ENCODE measurements around the gene PICK1. TPM values are rescaled to one million over a fixed set of nuclear protein-coding genes. Genes with fewer than 3 reads are reported as not detected.

Gene PICK1
- total RNA-seq, 1 donor: 14.2 TPM

GRCh38 chr22:38082986-38083710, 25.9 kb downstream of the PICK1 start:
- no peak for DNase-seq (ENCODE audit: low read depth)
- TF ChIP-seq, protein P1, sequence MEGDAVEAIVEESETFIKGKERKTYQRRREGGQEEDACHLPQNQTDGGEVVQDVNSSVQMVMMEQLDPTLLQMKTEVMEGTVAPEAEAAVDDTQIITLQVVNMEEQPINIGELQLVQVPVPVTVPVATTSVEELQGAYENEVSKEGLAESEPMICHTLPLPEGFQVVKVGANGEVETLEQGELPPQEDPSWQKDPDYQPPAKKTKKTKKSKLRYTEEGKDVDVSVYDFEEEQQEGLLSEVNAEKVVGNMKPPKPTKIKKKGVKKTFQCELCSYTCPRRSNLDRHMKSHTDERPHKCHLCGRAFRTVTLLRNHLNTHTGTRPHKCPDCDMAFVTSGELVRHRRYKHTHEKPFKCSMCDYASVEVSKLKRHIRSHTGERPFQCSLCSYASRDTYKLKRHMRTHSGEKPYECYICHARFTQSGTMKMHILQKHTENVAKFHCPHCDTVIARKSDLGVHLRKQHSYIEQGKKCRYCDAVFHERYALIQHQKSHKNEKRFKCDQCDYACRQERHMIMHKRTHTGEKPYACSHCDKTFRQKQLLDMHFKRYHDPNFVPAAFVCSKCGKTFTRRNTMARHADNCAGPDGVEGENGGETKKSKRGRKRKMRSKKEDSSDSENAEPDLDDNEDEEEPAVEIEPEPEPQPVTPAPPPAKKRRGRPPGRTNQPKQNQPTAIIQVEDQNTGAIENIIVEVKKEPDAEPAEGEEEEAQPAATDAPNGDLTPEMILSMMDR (IDR thresholded peaks at IDR 0.05; ENCODE audit: insufficient read depth, low read depth, low read length): no peak
- H3K4me3 ChIP-seq (ENCODE audit: low read depth, low read length): no peak overlapping the region

DNA sequence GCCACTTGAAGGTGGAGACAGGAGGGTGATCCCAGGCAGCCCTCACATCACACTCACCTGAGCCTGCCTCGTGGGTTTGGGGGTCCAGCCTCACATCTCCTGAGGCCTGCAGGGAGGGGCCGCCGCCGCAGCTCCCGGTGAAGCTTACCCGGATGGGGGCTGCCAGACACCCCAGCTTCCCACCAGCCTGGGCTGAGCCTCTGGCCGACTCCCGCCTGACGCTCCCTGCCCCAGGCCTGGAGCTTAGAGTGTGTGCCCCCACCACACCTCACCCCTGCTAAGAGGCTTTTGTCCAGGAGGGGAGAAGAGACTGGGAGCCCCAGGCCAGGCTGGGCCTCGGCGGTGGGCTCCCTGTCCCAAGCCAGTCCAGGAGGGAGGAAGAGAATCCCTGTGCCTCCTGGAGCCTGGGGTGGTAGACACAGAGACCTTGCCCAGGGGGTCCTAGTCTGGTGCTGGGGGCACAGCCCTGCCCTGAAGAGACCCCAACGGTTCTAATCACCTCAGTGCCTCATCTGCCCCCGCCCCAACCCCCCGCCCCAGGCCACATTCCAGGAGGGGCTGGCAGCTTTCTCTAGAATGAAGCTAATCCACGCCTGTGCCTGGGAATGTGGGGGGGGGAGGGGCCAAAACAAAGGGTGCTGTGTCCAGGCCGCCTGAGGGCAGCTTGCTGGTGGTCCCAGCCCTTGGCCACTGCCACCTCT, 26.9 kb downstream of the PICK1 start, which contains the start of gene SLC16A8:
TSS of gene SLC16A8 (minus strand) at position 254 of the 701 bp plus-strand sequence. CDS start 1,311 bp downstream, outside the sequence.
- DNase-seq (ENCODE audit: low read depth): no peak
- no peak within 1 kb of the TSS for H3K4me3 ChIP-seq (ENCODE audit: low read depth, low read length)
- TF ChIP-seq, protein P1 (IDR thresholded peaks at IDR 0.05; ENCODE audit: insufficient read depth, low read depth, low read length): no peak

- TF ChIP-seq, protein P1 (IDR thresholded peaks at IDR 0.05; ENCODE audit: insufficient read depth, low read depth, low read length): no peak
- DNase-seq (ENCODE audit: low read depth): no peak
- no peak overlapping the region for H3K4me3 ChIP-seq (ENCODE audit: low read depth, low read length)
Observed at GRCh38 chr22:38085056-38085455, 27.9 kb downstream of the PICK1 start.

DNA sequence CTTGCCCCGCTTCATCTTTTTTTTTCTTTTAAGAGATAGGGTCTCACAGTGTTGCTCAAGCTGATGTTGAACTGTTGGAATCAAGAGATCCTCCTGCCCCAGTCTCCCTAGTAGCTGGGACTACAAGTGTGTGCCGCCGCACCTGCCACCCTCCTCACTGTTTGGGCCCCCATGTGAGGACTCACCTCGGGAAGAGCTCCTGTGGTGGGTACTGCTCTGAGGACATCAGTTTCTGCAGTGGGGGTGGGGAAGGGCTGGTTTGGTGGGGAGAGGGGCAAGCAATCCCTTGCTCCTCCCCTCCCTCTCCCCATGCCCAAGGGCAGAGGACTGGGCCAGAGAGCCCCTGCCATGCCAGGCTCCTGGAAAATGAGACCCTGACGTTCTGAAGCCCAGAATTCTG, 28.3 kb downstream of the PICK1 start:
- no peak for DNase-seq (ENCODE audit: low read depth)
- no peak overlapping the region for H3K4me3 ChIP-seq (ENCODE audit: low read depth, low read length)
- TF ChIP-seq, protein P1 (IDR thresholded peaks at IDR 0.05; ENCODE audit: insufficient read depth, low read depth, low read length): no peak

DNA sequence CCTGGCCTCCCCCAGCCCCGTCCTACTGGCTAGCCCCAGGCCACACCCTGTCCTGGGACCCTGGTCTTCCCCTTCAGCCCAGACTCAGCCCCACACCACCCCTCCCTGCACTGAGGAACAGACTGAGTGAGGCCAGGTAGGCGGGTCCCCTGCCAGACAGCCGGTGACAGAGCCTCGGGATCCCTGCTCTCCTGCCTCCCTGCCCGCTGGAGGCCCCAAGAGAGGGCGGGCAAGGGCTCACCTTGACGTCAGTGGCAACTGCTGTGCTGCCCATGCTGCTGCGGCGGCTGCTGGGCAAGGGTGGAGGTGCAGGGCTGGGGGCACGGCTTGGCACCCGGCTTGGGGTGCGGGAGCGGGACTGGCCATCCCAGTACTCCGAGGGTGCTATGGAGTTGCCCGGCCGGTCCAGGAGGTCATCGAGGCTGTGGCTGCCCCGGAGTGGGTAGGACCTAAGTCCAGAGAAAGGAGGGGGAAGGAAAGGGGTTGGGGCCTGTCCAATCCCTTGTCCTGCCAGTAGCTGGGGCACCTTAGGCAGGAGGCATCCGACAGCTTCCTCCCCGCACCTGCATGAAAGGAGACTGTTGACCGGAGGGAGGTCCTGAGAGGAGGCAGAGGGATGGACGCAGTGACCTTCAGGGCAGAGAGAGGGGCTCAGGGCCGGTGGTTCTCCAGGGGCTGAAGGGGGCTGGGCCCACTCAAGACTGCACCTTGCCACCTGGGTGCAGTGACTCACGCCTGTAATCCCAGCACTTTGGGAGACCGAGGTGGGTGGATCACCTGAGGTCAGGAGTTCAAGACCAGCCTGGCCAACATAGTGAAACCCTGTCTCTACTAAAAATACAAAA, 29.0 kb downstream of the PICK1 start:
- no peak for DNase-seq (ENCODE audit: low read depth)
- TF ChIP-seq, protein P1 (IDR thresholded peaks at IDR 0.05; ENCODE audit: insufficient read depth, low read depth, low read length): no peak
- H3K4me3 ChIP-seq (ENCODE audit: low read depth, low read length): no peak overlapping the region

DNA sequence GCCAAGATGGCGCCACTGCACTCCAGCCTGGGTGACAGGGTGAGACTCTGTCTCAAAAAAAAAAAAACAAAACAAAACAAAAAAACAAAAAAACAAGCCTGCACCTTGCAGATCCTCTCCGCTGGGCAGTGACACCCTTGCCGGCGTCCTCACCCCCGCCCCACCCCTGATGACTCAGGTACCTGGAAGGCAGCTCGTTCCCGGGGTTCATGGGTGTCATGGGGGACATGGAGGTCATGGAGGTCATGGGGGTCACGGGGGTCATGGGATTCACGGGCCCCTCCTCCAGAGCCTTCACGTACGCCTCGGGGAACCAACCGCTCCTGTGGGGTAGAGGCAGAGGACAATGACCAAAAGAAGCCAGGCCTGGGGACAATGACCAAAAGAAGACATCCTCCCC, 29.7 kb downstream of the PICK1 start:
- TF ChIP-seq, protein P1 (IDR thresholded peaks at IDR 0.05; ENCODE audit: insufficient read depth, low read depth, low read length): no peak
- H3K4me3 ChIP-seq (ENCODE audit: low read depth, low read length): no peak overlapping the region
- DNase-seq (ENCODE audit: low read depth): no peak

Measured in fibroblast of villous mesenchyme (primary cell).